T1000 (cell line): ENCODE data around the gene OR51A4.
"Not testable (repeated sequence)": the region's sequence is repeated elsewhere in the genome, so short reads cannot be mapped to it uniquely, and the experiment has no call there.

Experiments used
- DNase-seq: peaks from one replicate; lab custom pipeline; 2025; ENCODE audit warnings: mixed read lengths; lab: John Stamatoyannopoulos, UW

Gene OR51A4, protein sequence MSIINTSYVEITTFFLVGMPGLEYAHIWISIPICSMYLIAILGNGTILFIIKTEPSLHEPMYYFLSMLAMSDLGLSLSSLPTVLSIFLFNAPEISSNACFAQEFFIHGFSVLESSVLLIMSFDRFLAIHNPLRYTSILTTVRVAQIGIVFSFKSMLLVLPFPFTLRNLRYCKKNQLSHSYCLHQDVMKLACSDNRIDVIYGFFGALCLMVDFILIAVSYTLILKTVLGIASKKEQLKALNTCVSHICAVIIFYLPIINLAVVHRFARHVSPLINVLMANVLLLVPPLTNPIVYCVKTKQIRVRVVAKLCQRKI

DNA sequence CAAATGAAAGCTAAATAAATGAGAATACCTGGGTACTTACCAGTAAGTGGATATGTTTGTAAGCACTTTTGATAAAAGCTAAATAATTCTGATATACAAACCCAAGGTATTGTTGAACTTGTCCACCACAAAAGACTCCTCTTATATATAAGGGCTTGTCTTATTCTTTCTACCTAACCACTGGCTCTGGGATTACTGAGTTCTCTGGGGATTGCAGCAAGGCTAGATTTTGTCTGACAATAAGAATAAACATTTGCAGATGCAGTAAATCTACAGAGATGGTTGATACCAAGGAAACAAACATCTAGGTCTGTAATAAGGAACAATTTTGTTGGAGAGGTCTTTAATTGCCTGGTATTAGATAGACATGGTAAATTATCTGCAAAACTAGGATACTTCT is at the start of gene OR51A4:
Gene OR51A4, minus strand, starts transcription at position 101 of the 400 bp plus-strand sequence. CDS start 505 bp downstream, outside the sequence.
- DNase-seq, result no peak

DNA sequence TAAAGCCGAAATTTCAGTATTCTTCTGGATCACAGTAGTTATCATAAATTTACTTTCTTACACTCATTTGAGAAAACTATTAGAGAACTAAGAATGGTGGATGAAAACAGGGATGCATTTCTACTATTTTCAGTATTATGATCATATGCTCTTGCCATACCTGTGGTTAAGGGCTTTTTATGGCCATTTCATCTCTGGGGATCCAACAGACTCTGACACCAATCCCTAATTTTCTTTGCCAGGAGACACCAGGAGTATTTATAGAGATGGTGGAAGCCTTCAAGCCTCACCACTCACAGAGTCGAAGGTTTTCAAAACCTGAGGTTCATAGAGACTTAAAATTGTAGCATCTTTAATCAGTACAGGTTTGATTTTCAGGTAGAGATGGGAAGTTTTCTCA is 47.1 kb upstream of the OR51A4 start, which contains the start of gene OR51L1:
Gene OR51L1, plus strand, starts transcription at position 301 of the 400 bp plus-strand sequence. CDS start 4,132 bp downstream, outside the sequence.
- DNase-seq, result no peak

DNA sequence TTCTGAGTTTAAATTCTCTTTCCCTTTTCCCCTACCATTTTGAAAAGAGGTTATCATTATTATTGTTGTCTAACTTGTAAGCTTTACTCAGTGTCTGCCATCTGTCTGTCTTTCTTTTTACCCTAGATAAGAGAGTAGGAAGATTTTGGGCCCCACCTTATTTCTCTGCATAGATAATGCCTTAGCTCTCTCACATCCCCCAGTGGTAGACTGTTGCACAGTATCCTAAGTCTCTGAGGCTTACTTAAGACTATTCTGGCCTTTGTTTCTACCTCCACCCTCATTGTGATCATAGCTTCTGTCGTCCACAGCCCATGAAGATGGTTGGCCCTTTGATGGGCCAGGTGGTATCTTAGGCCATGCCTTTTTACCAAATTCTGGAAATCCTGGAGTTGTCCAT is 43.7 kb upstream of the OR51A4 start:
- no peak for DNase-seq

DNA sequence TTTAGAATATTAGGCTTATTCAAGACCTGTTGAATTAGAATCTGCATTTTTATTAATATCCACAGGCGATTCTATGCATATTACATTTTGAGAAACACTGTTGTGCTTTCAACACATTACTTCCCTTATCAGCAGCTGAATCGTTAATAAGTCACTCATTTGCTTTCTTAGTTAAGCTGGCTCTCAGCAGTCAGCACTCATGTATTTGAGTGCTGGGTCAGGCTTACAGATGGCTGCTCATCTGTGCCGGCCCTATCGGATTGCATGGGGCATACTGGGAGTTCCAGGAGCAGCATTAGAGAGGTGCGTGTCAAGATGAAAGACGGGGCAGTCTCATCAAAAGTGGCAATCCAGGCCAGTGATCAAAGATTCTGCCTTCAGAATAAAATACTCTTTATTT is 36.4 kb upstream of the OR51A4 start:
- DNase-seq, result no peak

DNA sequence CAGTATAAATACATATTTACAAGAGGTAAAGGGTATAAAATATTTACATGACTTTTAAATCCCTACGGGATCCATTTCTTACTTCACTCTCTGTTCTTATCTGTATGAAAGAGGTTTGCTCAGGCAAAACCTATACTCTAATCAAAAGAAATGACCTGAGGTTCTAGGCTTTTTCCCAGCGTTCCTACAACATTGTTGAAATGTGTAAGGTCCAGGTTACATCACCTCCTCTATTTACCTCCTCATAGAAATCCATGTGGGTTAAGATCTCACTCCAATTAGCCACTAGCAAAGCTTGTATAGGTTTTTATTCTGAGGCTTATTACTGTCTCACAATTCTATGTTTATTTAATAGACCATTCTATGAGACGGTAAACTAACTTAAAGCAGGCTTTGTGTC is 35.3 kb upstream of the OR51A4 start:
- no peak for DNase-seq

DNA sequence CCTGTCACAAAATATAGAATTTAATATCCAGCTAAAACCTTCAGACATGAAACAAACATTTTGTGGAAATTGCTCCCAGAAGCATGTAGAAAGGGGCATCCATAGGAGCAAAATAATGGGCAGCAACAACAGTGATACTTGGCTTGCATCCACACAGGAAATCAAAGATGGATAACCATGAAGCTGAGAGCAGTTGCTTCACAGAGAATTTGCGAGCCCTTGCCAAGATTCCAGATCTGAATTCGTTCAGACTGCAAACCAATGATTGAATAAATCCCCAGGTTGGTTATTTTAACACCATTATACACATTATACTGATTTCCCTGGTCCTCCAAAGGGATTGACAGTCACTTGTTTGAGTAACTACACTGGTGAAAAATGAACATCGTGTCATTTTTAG is 31.6 kb upstream of the OR51A4 start:
- DNase-seq, result no peak

DNA sequence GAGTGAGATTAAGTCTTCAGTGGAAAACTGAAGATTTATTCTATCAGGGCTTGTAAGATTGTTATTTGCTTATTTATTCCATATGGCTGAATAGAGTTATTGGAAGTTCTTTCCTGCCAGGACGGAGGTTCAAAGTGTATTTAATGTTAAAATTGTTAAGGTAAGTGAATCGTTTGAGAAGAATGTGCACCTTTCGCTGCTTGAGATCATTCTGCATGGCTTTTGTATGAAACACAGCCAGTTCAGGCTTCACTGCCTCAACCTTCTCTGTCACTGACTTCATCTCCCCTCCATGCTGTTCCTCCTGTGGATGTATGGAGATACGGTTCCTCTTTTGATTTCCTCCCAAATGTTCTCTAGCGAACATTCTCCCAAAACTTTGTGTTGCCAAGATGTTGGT is 28.0 kb upstream of the OR51A4 start:
- no peak for DNase-seq

DNA sequence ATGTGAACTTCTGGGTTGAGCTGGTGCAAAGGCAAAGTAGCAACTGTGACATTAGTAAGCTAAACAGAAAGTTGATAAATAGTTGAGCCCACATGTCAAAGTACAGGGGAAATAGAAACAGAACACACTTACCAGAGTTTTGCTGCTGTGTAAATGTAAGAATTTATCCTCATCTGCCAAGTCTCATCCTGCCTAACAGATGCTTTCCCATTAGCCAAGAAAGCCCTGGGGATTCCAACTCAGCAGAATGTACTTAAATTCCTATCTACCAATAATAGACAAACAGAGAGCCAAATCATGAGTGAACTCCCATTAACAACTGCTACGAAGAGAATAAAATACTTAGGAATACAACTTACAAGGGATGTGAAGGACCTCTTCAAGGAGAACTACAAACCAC is 15.4 kb upstream of the OR51A4 start:
- no peak for DNase-seq

DNA sequence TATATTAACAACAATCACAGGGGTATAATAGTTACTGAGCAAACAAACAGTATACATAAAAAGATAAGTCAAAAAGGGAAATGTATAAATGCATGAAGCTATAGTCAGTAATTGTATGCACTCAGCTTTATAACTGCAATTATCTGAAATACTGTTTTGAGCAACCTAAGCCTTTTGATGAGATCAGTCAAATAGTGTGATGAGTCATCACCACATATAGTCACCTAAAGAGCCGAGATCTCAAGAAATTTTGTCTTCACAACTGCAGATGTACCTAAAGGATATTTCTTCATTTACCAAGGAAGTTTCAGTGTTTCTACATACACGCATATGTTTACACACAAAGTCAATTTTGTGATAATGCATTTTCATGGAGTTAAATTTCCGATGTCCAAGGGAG is 13.5 kb upstream of the OR51A4 start:
- DNase-seq, result no peak

DNA sequence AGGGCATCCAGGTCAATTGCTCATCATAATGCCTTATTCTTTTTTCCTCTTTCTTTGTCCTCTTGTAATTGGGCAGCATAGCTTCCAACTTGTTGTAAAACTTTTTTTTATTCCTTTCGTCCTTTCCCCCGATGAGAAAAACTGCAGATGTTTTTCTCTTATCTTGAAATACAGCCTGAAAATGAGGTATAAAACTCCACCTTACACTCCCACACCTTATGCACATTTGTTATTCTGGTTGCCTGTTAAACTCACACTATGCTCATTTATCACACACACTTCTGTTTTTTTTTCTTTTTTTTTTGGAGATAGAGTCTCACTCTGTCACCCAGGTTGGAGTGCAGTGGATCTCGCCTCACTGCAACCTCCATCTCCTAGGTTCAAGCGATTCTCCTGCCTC is 10.0 kb upstream of the OR51A4 start:
- DNase-seq, result no peak

DNA sequence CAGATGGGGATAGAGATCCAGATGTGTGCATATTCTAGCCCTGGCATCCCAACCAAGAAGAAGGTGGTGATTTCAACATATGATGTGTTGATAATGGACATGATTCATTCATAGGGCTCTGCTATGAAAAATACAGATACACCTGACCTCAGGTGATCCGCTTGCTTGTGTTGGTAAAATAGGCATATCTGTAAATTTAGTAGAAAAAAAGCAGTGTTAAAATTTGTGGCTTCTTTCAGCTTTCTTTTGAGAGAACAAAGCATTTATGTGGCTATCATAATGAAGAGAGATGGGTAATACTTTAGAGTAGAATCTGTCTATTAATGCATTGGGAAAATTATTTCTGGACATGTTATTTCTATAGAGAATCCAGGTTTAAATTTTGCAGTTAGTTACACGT is 8.2 kb upstream of the OR51A4 start, which contains the start of gene OR51A2:
Gene OR51A2, minus strand, starts transcription at position 101 of the 400 bp plus-strand sequence. Its CDS starts 0 bp downstream, at position 101.
- not testable (repeated sequence) for DNase-seq

DNA sequence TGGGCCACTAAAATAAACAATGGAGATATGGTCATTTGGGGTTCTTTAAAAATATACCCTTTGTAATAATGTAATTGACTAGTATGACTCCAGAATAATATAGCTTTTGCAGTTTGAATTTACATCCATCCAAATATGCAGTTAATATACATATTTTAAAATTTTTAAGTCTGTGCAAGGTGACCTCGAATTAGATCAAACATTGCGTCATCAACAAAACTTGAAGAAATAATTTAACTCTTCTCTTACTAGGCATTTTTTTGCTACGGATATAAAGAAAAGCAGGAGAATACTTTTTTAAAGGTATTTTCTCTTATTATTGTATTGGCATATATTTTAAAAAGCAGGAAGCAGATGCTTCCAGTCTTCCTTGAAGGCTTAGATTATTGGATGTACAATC is 10.7 kb downstream of the OR51A4 start:
- DNase-seq, result no peak

DNA sequence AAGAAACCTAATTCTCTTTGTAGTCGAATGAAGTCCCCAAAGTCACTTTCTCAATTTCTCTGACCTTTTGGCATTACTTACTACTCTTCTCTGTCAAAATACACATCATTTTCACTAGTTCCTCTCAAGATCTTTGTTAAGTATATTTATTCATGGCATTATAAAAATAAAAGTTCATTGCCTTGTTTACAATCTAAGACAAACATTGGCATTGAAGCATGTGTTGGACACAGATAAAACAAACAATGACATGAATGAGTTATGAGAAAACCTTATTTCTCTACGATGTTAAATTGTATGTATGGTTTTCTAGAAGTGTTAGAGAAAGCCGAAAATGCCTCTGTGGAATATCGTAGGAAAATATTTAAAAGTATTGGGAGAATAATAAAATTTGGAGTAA is 14.7 kb downstream of the OR51A4 start:
- no peak for DNase-seq

DNA sequence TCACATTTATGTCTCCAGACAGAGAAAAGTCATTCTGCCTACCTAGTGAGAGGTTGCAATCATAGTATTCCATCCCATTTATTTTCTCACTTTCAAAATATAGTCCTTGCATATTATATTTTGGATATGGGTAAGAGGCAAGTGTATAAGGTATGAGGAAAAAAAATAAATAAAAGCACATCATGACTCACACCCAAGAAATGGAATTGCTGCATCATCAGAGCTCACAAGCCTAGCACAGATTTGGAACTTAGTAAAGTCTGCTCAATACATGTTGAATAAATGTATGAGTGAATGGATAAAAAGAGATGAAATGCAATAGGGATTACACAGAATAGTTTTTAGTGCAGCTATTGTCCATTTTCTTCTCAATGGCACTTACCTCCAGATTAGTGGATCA is 20.8 kb downstream of the OR51A4 start:
- no peak for DNase-seq

DNA sequence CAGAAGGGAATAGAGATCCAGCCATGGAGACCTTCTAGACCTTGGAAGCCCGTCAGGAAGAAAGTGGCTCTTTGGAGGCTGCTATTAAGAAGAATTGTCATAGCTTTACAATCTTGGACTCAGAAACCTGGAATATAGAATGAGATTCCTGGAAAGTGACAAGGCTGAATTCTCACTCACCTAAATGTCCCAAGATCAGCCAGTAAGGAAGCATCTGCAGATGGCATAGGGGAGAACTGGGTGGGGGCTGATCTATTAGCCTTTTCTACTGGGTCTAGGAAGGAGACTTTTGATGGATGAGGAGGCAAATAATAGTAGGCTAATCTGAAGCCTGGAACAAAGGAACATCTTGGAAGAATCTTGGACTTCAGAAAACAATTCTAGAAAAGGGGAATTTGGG is 23.2 kb downstream of the OR51A4 start, which contains the start of gene OR51G1:
Gene OR51G1, minus strand, starts transcription at position 101 of the 400 bp plus-strand sequence. Its CDS starts 0 bp downstream, at position 101.
- no peak for DNase-seq

DNA sequence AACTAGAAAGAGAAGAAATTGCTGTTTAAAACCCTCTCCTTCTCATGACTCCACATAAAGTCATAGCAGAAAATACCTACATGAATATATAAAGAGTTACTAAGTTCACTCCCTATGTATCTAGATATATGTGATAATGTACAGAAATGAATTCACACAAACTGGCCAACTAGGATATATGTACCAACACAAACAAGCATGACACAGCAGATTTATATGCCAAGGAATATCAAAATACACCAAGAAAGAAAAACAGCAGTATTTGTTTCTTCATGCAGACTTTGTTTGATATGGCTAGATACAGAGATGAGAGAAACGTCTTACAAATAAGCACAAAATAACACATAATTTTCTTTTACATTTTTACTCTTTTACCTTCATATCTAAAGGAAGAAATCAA is 25.1 kb downstream of the OR51A4 start:
- DNase-seq, result no peak

DNA sequence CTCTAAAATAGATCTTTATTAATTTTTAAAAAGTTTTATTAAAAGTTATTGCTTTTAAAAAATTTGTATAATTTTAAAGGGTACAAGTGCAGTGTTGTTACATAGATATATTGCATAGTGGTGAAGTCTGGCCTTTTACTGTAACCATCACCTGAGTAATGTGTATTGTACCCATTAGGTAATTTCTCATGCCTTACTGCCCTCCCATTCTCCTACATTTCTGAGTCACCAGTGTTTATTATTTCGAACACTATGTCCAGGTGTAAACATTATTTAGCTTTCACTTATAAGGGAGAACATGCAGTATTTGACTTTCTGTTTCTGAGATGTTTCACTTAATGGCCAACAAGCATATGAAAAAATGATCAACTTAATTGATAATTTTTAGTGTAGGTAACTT is 25.6 kb downstream of the OR51A4 start:
- no peak for DNase-seq

DNA sequence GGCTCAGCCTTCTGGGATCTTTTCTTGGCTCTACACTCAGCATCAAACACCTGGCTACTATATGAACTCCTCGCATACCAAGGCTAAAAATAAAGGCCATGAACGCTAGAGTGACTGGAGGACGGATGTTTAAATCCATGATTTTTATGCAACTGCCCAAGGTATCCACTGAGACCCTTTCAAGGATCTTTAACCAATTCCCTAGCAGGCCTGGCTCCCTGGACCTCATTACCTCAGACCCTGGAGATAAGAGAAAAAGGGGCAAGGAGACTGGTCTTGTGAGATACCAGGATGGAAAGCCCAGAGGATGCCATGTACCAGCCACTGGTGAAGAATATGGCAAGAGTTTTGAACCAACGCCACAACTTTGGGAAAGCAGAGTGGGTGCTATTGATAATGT is 28.2 kb downstream of the OR51A4 start, which contains the start of gene OR51G2:
Gene OR51G2, minus strand, starts transcription at position 101 of the 400 bp plus-strand sequence. CDS start 3,687 bp downstream, outside the sequence.
- no peak for DNase-seq

DNA sequence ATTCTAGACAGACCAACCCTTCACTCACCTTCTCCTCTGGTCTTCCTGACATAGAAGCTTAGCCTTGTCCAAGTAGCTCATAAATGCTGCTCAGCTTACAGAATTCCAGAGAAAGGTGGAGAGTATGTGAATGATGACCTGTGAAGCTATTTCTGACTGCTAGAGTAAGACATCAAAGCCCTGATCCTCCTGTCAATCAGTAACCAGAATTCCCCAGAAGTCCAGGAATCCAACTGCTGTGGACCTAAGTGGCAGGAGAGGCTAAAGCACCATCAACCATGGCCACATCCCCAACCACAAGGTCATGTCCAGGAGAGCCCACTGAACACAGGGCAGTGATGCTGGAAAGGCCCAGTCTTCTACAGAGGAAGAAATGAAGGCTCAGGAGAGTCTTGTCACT is 30.8 kb downstream of the OR51A4 start:
- no peak for DNase-seq

DNA sequence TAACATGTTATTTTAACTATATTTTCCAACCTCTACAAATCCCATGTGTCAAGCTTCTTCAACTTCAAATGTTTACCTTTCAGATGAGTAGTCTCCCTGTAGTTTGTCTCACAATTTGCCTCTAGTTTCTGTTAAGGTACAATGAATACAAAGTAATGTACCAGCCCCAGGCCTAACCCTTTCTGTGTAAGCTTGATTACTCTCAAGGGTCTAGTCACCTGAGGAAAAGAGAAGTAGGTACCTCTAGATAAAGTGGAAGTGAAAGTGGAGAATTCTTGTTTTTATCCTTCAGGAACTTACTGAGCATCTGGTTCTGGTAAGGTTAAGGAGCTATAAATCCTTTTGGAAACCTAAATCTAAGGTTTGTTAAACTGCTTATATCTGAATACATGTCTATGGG is 43.9 kb downstream of the OR51A4 start, which contains the start of gene OR51A7:
Gene OR51A7, plus strand, starts transcription at position 300 of the 400 bp plus-strand sequence. CDS start 3,587 bp downstream, outside the sequence.
- DNase-seq, result no peak
